ENCODE data around the gene AGAP1. TPM values are rescaled to one million over a fixed set of nuclear protein-coding genes. Genes with fewer than 3 reads are reported as not detected.

The AGAP1 gene
- total RNA-seq, 2 donors from 2014 or later = 19.1 to 20.8 TPM

DNA sequence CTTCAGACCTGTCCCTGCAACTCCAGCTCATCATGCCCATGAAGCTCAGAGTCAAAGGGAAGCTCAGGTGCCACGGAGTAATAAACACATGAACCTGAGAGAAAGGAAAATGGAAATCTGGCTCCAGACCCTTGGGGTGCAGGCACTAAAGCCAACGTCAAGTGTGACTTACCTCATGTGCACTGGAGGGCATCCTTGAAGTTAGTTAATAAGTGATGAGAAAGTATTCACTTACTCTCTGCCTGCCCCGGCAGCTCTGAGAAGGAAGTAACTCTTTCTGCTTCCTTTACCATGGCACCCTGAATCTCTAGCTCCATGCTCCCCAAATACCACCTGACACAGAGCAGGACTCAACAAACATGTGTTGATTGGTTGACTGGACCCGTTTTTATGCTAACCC lies 21.4 kb upstream of the AGAP1 start:
- Histone ChIP-seq H3K36me3 (no peaks in the 10 kb centered on the region), H3K27me3 (replicated peaks; ENCODE audit: insufficient read depth) (no peaks in the 10 kb centered on the region), H3K9me3 (no peaks in the 10 kb centered on the region), H3K4me1 (ENCODE audit: control insufficient read depth in 1 of 2, low read depth in 2 of 2) (peaks cover 5 to 6% of the 10 kb centered on the region in 2 donors), H3K27ac (no peak overlapping the region), H3K4me3 (no peak overlapping the region)
- no peak for DNase-seq (ENCODE audit: low spot score)
- no peak for ATAC-seq (ENCODE audit: insufficient number of reproducible peaks, low FRiP score, low read depth)
- TF ChIP-seq, protein P1, sequence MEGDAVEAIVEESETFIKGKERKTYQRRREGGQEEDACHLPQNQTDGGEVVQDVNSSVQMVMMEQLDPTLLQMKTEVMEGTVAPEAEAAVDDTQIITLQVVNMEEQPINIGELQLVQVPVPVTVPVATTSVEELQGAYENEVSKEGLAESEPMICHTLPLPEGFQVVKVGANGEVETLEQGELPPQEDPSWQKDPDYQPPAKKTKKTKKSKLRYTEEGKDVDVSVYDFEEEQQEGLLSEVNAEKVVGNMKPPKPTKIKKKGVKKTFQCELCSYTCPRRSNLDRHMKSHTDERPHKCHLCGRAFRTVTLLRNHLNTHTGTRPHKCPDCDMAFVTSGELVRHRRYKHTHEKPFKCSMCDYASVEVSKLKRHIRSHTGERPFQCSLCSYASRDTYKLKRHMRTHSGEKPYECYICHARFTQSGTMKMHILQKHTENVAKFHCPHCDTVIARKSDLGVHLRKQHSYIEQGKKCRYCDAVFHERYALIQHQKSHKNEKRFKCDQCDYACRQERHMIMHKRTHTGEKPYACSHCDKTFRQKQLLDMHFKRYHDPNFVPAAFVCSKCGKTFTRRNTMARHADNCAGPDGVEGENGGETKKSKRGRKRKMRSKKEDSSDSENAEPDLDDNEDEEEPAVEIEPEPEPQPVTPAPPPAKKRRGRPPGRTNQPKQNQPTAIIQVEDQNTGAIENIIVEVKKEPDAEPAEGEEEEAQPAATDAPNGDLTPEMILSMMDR (IDR thresholded peaks at IDR 0.05) = no peak

DNA sequence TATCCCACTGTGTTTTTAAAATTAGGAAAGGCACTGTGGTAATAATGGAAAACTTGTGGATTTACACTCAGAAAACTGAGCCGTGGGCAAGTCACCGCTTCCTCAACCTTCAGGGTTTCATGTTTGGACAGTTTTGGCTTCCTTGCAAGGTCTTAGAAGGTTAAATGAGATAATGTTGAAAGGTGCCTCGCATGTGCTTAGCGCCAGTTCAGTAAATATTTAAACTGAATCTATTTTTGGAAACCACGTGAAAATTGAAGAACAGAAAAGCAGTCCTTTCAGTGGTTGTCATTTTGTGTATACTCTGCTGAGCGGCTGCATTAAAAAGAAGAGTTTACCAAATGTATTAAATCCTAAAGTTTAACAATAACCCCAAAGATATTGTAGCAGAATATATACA lies 15.2 kb upstream of the AGAP1 start:
- no peaks in the 10 kb centered on the region for H3K9me3 ChIP-seq
- H3K4me3 ChIP-seq = no peak overlapping the region
- H3K4me1 ChIP-seq (ENCODE audit: control insufficient read depth in 1 of 2, low read depth in 2 of 2) = no peaks in the 10 kb centered on the region
- no peaks in the 10 kb centered on the region for H3K27me3 ChIP-seq (replicated peaks; ENCODE audit: insufficient read depth)
- H3K36me3 ChIP-seq = no peaks in the 10 kb centered on the region
- DNase-seq (ENCODE audit: low spot score) = no peak
- no peak overlapping the region for H3K27ac ChIP-seq
- no peak for ATAC-seq (ENCODE audit: insufficient number of reproducible peaks, low FRiP score, low read depth)
- TF ChIP-seq, protein P1 (IDR thresholded peaks at IDR 0.05) = no peak

DNA sequence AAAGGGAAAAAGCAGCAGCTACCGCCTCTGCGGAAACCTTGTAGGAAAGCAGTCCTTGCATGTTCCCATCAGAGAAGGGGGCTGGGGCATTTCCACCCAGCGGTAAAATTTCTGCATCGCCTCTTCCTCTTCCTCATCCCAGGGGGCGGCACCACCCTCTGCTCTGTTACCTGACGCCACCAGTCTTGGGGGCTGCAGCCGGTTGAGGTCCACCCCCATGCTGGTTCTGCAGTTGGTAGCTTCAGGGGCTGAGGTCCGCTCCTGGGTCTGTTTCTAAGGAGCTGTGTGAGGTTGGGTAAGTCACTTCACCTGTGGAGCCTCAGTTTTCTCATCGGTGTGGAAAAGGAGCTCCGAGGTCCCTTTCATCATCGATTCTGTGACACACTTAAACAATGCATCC lies 14.2 kb upstream of the AGAP1 start:
- Histone ChIP-seq H3K4me3 (no peak overlapping the region), H3K4me1 (ENCODE audit: control insufficient read depth in 1 of 2, low read depth in 2 of 2) (no peaks in the 10 kb centered on the region), H3K27ac (no peak overlapping the region), H3K9me3 (no peaks in the 10 kb centered on the region), H3K27me3 (replicated peaks; ENCODE audit: insufficient read depth) (no peaks in the 10 kb centered on the region), H3K36me3 (no peaks in the 10 kb centered on the region)
- no peak for ATAC-seq (ENCODE audit: insufficient number of reproducible peaks, low FRiP score, low read depth)
- no peak for DNase-seq (ENCODE audit: low spot score)
- TF ChIP-seq, protein P1 (IDR thresholded peaks at IDR 0.05) = no peak

DNA sequence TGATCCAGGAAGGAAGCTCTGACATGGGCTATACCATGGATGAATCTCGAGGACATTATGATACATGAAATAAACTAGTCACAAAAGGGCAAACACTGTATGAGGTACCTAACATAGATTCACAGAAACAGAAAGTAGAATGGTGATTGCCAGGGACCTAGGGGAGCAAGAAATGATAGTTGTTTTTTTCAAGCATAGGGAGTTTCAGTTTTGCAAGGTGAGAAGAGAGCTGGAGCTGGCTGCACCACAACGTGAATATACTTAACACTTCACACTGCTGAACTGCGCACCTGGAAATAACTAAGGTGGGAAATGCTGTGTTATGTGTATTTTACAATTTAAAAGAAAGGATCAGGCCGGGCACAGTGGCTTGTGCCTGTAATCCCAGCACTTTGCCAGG lies 13.2 kb upstream of the AGAP1 start:
- H3K4me1 ChIP-seq (ENCODE audit: control insufficient read depth in 1 of 2, low read depth in 2 of 2) = no peaks in the 10 kb centered on the region
- no peaks in the 10 kb centered on the region for H3K27me3 ChIP-seq (replicated peaks; ENCODE audit: insufficient read depth)
- TF ChIP-seq, protein P1 (IDR thresholded peaks at IDR 0.05) = no peak
- no peaks in the 10 kb centered on the region for H3K36me3 ChIP-seq
- H3K4me3 ChIP-seq = no peak overlapping the region
- ATAC-seq (ENCODE audit: insufficient number of reproducible peaks, low FRiP score, low read depth) (no peak), DNase-seq (ENCODE audit: low spot score) (no peak)
- H3K9me3 ChIP-seq = no peaks in the 10 kb centered on the region
- H3K27ac ChIP-seq = no peak overlapping the region

DNA sequence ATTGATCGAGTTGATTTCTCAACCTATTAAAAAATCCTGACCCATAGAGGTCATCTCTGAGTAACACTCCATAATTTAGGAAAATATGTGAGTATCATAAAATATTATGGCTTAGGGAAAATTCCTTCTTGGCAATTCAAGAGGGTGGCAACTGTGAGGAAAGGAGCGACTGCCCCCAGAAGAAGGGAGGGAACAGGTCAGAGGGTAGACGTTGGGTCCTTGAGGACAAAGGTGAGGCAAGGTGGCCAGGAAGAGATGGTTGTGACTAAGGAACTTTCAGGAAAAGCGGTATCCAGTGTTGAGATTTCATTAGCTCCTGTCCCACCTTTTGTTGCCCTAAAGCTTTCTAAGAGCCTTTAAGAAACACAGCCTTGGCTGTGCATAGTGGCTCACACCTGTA lies 10.5 kb upstream of the AGAP1 start:
- H3K27me3 ChIP-seq (replicated peaks; ENCODE audit: insufficient read depth) = no peaks in the 10 kb centered on the region
- DNase-seq (ENCODE audit: low spot score) = no peak
- TF ChIP-seq, protein P1 (IDR thresholded peaks at IDR 0.05) = no peak
- ATAC-seq (ENCODE audit: insufficient number of reproducible peaks, low FRiP score, low read depth) = no peak
- no peak overlapping the region for H3K4me3 ChIP-seq
- H3K27ac ChIP-seq = no peak overlapping the region
- no peaks in the 10 kb centered on the region for H3K9me3 ChIP-seq
- no peaks in the 10 kb centered on the region for H3K36me3 ChIP-seq
- H3K4me1 ChIP-seq (ENCODE audit: control insufficient read depth in 1 of 2, low read depth in 2 of 2) = no peaks in the 10 kb centered on the region

Data from thoracic aorta (tissue), 2 donors.